ENCODE measurements around the gene GPC6. TPM values are rescaled to one million over a fixed set of nuclear protein-coding genes. Genes with fewer than 3 reads are reported as not detected.

Gene GPC6
- total RNA-seq, 2 experiments from 2014 or later: not detected

- no peak overlapping the region for H3K4me2 ChIP-seq (ENCODE audit: low read length)
- no peak overlapping the region for H3K4me3 ChIP-seq (ENCODE audit: low read depth, low read length, poor library complexity, severe bottlenecking)
- no peaks in the 10 kb centered on the region for H4K20me1 ChIP-seq (ENCODE audit: insufficient read depth, low read length)
- intact Hi-C loops (cut with micrococcal nuclease; ENCODE audit: unreplicated experiment): no loop called here
- ChIA-PET POLR2A (interaction anchor here (0.6 kb wide), 1 partner anchor 508 kb away, joined by 3 read pairs; no protein-coding TSS in a partner anchor), CTCF (ENCODE audit: unreplicated experiment) (no interaction called here)
- no peak overlapping the region for H2AFZ ChIP-seq (ENCODE audit: low read length)
- H3K4me1 ChIP-seq (ENCODE audit: insufficient read depth, low read length, poor library complexity, severe bottlenecking): no peaks in the 10 kb centered on the region
- H3K79me2 ChIP-seq (ENCODE audit: insufficient read depth, low read depth, low read length): no peaks in the 10 kb centered on the region
- H3K27ac ChIP-seq (ENCODE audit: low read depth, low read length, poor library complexity, severe bottlenecking): no peak overlapping the region
- H3K9me3 ChIP-seq (ENCODE audit: low read length): no peaks in the 10 kb centered on the region
- no peak for TF ChIP-seq EZH2phosphoT487 (IDR thresholded peaks at IDR 0.05; ENCODE audit: borderline replicate concordance, low read depth, low read length)
- no peak for TF ChIP-seq CTCF (conservative IDR thresholded peaks at IDR 0.05; ENCODE audit: low read length)
- no TSS peak for BruUV-seq (replicated peaks)
- no peaks in the 10 kb centered on the region for H3K9me2 ChIP-seq (ENCODE audit: insufficient read depth, low read length)
- DNase-seq (ENCODE audit: low spot score): no peak
- no peaks in the 10 kb centered on the region for H3K36me3 ChIP-seq (ENCODE audit: insufficient read depth, low read length)
Measured at GRCh38 chr13:93900731-93901130, 674.1 kb downstream of the GPC6 start.

GRCh38 chr13:93903909-93904308 lies 677.3 kb downstream of the GPC6 start:
- DNase-seq (ENCODE audit: low spot score): no peak

More at GRCh38 chr13:93903909-93904308, 677.3 kb downstream of the GPC6 start:
- Histone ChIP-seq H3K9me2 (ENCODE audit: insufficient read depth, low read length) (no peaks in the 10 kb centered on the region), H2AFZ (ENCODE audit: low read length) (no peak overlapping the region), H3K36me3 (ENCODE audit: insufficient read depth, low read length) (no peaks in the 10 kb centered on the region), H3K4me3 (ENCODE audit: low read depth, low read length, poor library complexity, severe bottlenecking) (no peak overlapping the region), H3K27ac (ENCODE audit: low read depth, low read length, poor library complexity, severe bottlenecking) (no peak overlapping the region), H3K9me3 (ENCODE audit: low read length) (no peaks in the 10 kb centered on the region), H3K79me2 (ENCODE audit: insufficient read depth, low read depth, low read length) (no peaks in the 10 kb centered on the region), H4K20me1 (ENCODE audit: insufficient read depth, low read length) (no peaks in the 10 kb centered on the region), H3K4me1 (ENCODE audit: insufficient read depth, low read length, poor library complexity, severe bottlenecking) (no peaks in the 10 kb centered on the region), H3K4me2 (ENCODE audit: low read length) (no peak overlapping the region)
- no TSS peak for BruUV-seq (replicated peaks)
- intact Hi-C loops (cut with micrococcal nuclease; ENCODE audit: unreplicated experiment): no loop called here
- POLR2A ChIA-PET: no interaction called here
- TF ChIP-seq CTCF (conservative IDR thresholded peaks at IDR 0.05; ENCODE audit: low read length): no peak
- no peak for TF ChIP-seq EZH2phosphoT487 (IDR thresholded peaks at IDR 0.05; ENCODE audit: borderline replicate concordance, low read depth, low read length)
- CTCF ChIA-PET (ENCODE audit: unreplicated experiment): no interaction called here

Data from OCI-LY7 (cell line).